Activated T-cell treated with anti-CD3 and anti-CD28 coated beads, Interleukin-2, amount 50 U/mL, for 4 hours (primary cell): ENCODE data around the gene DNAH7. TPM values are rescaled to one million over a fixed set of nuclear protein-coding genes. Genes with fewer than 3 reads are reported as not detected.
"Not testable (repeated sequence)": the region's sequence is repeated elsewhere in the genome, so short reads cannot be mapped to it uniquely, and the experiment has no call there.

Experiments used
- ATAC-seq, 2 donors: fragments of 200-7000 bp; cut with Tn5 transposase; one replicate each; pipeline ENCODE4 v1.10.0; 2021
- DNase-seq: peaks from one replicate; pipeline ENCODE4 v3.0.0-alpha.2; 2020
- H3K27me3 Mint-ChIP-seq: one replicate; pipeline ENCODE4 v1.8.0; 2021; ENCODE audit warnings: low read depth, mixed read lengths
- H3K36me3 Mint-ChIP-seq: one replicate; pipeline ENCODE4 v1.8.0; 2022; ENCODE audit warnings: mixed read lengths; ENCODE audit not compliant: insufficient read depth
- H3K4me1 Mint-ChIP-seq: one replicate; pipeline ENCODE4 v1.8.0; 2021; ENCODE audit warnings: low read depth, mixed read lengths
- H3K4me3 Mint-ChIP-seq: one replicate; pipeline ENCODE4 v1.8.0; 2021; ENCODE audit warnings: mild to moderate bottlenecking, moderate library complexity, mixed read lengths
- H3K9me3 Mint-ChIP-seq: one replicate; pipeline ENCODE4 v1.8.0; 2021; ENCODE audit warnings: mixed read lengths
- total RNA-seq, 3 donors: library from RNA; stranded (reverse); gene quantifications; one replicate each; pipeline ENCODE4 v1.2.1, GENCODE V29; 2021

The DNAH7 gene
- total RNA-seq, 3 donors from 2014 or later: 0.26 TPM; not detected in 2

DNA sequence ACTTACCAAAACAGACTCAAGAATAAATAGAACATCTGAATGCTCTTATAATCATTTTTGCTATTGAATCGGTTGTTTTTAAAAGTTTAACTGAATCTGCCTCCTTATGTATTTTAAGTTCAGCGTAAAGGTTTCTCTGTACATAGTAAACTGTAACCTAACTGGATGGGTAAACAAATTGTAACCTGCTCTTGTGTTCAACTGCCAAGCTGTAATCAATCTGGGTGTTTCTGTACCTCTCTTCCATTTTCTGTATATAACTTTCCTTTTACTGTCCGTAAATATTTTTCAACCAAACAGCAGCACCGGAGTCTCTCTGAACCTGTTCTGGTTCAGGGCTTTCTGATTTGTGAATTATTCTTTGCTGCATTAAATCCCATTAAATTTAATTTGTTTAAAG, 27.6 kb upstream of the DNAH7 start:
- Mint-ChIP-seq H3K36me3 (no peaks in the 10 kb centered on the region), H3K4me1 (peaks cover 5% of the 10 kb centered on the region), H3K9me3 (peaks cover 11% of the 10 kb centered on the region), H3K4me3 (no peak overlapping the region), H3K27me3 (no peaks in the 10 kb centered on the region)
- DNase-seq (no peak), ATAC-seq (no peak)

DNA sequence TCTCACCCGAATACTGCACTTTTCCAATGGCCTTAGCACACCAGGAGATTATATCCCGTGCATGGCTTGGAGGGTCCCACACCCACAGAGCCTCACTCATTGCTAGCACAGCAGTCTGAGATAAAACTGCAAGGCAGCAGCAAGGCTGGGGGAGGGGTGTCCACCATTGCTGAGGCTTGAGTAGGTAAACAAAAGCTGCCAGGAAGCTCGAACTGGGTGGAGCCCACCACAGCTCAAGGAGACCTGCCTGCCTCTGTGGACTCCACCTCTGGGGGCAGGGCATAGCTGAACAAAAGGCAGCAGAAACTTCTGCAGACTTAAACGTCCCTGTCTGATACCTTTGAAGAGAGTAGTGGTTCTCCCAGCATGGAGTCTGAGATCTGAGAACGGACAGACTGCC, 20.8 kb upstream of the DNAH7 start:
- DNase-seq, H3K36me3 Mint-ChIP-seq, H3K27me3 Mint-ChIP-seq, H3K4me3 Mint-ChIP-seq, ATAC-seq: not testable (repeated sequence)
- H3K9me3 Mint-ChIP-seq: peaks cover 22% of the 10 kb centered on the region
- H3K4me1 Mint-ChIP-seq: peaks cover 22% of the 10 kb centered on the region

DNA sequence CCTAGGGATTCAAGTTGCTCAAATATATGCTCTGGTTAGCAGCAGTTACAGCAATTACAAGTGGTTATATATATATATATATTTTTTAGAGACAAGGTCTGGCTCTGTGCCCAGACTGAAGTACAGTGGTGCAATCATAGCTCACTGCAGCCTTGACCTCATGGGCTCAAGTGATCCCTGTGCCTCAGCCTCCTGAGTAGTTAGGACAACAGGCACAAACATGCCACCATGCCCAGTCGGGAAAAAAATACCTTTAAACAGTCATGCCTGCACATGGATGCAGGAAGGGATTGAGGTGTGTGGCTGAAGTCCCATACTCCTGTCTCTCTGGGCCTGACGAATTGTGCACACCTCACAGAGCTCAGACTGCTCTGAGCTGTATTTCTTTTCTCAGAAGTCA, 19.6 kb upstream of the DNAH7 start:
- ATAC-seq (no peak), DNase-seq (no peak)
- Mint-ChIP-seq H3K4me3 (no peak overlapping the region), H3K27me3 (no peaks in the 10 kb centered on the region), H3K36me3 (no peaks in the 10 kb centered on the region), H3K9me3 (peaks cover 25% of the 10 kb centered on the region), H3K4me1 (peaks cover 22% of the 10 kb centered on the region)

DNA sequence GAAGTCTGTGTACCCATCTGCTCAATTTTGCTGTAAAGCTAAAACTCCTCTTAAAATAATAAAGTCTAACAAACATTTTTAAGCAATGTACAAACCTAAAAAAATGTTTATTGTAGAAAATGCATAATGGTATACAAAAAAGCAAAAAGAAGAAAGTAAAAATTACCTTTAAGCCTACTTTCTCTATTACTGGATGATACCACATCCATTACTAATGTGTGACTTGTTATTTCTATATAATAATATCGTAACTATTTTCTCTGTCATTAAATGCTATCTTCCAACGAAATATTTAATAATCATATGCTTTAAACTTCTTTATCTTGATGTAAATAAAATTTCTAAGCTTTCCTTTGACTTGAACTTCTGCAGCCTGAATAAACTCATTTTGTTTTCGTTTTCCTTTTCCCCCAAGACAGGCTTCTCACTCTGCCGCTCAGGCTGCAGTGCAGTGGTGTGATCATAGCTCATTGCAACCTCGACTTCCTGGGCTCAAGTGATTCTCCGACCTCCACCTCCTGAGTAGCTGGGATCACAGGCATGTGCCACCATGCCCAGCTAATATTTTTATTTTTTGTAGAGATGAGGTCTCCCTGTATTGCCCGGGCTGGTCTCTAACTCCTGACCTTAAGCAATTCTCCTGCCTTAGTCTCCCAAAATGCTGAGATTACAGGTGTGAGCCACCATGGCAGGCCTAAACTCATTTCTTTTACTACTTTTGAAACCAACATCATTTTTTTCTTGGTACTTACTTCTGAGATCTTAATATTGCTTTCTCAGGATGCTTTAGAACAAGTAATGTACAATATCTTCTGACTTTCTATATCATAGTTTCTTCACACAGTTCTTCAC, 18.1 kb upstream of the DNAH7 start:
- Mint-ChIP-seq H3K36me3 (peaks cover 5% of the 10 kb centered on the region), H3K27me3 (no peaks in the 10 kb centered on the region), H3K9me3 (peaks cover 34% of the 10 kb centered on the region), H3K4me1 (peaks cover 29% of the 10 kb centered on the region), H3K4me3 (no peak overlapping the region)
- no peak for ATAC-seq
- DNase-seq: no peak

DNA sequence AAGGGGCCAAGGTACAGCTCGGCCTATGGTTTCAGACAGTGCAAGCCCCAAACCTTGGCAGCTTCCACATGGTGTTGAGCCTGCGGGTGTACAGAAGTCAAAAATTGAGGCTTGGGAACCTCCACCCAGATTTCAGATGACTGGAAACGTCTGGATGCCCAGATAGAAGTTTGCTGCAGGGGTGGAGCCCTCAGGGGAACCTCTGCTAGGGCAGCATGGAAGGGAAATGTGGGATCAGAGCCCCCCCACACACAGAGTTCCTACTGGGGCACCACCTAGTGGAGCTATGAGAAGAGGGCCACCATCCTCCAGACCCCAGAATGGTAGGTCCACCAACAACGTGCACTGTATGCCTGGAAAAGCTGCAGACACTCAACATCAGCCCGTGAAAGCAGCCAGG, 15.0 kb upstream of the DNAH7 start:
- Mint-ChIP-seq H3K4me3 (no peak overlapping the region), H3K27me3 (no peaks in the 10 kb centered on the region), H3K36me3 (peaks cover 5% of the 10 kb centered on the region), H3K9me3 (peaks cover 25% of the 10 kb centered on the region), H3K4me1 (peaks cover 30% of the 10 kb centered on the region)
- DNase-seq: no peak
- no peak for ATAC-seq

- no peak overlapping the region for H3K4me3 Mint-ChIP-seq
- ATAC-seq: no peak
- peaks cover 25% of the 10 kb centered on the region for H3K4me1 Mint-ChIP-seq
Observed at GRCh38 chr2:196080526-196080925, 11.9 kb upstream of the DNAH7 start.

GRCh38 chr2:196079052-196079451, 10.4 kb upstream of the DNAH7 start:
- DNase-seq (no peak), ATAC-seq (no peak)
- Mint-ChIP-seq H3K27me3 (no peaks in the 10 kb centered on the region), H3K9me3 (peaks cover 18% of the 10 kb centered on the region), H3K36me3 (peaks cover 5% of the 10 kb centered on the region), H3K4me1 (peaks cover 25% of the 10 kb centered on the region), H3K4me3 (no peak overlapping the region)

More at GRCh38 chr2:196080526-196080925, 11.9 kb upstream of the DNAH7 start:
- H3K9me3 Mint-ChIP-seq: peaks cover 25% of the 10 kb centered on the region
- no peak for DNase-seq
- peaks cover 5% of the 10 kb centered on the region for H3K36me3 Mint-ChIP-seq
- no peaks in the 10 kb centered on the region for H3K27me3 Mint-ChIP-seq

GRCh38 chr2:196077821-196078220, 9.2 kb upstream of the DNAH7 start:
- no peak for DNase-seq
- Mint-ChIP-seq H3K4me3 (no peak overlapping the region), H3K9me3 (peaks cover 10% of the 10 kb centered on the region), H3K27me3 (no peaks in the 10 kb centered on the region), H3K4me1 (peaks cover 25% of the 10 kb centered on the region), H3K36me3 (peaks cover 5% of the 10 kb centered on the region)
- ATAC-seq: no peak

GRCh38 chr2:196076778-196077568, 8.3 kb upstream of the DNAH7 start:
- H3K4me3 Mint-ChIP-seq: no peak overlapping the region
- no peaks in the 10 kb centered on the region for H3K27me3 Mint-ChIP-seq
- ATAC-seq (peak in 1 of 2 donors; percentile 41), DNase-seq (no peak)
- peaks cover 20% of the 10 kb centered on the region for H3K4me1 Mint-ChIP-seq
- peaks cover 2% of the 10 kb centered on the region for H3K9me3 Mint-ChIP-seq
- H3K36me3 Mint-ChIP-seq: peaks cover under 1% of the 10 kb centered on the region

- no peaks in the 10 kb centered on the region for H3K36me3 Mint-ChIP-seq
- ATAC-seq: no peak
- no peak overlapping the region for H3K4me3 Mint-ChIP-seq
- H3K27me3 Mint-ChIP-seq: no peaks in the 10 kb centered on the region
- no peaks in the 10 kb centered on the region for H3K9me3 Mint-ChIP-seq
- H3K4me1 Mint-ChIP-seq: peaks cover 11% of the 10 kb centered on the region
- no peak for DNase-seq
Observed at GRCh38 chr2:196075196-196075595, 6.6 kb upstream of the DNAH7 start.

DNA sequence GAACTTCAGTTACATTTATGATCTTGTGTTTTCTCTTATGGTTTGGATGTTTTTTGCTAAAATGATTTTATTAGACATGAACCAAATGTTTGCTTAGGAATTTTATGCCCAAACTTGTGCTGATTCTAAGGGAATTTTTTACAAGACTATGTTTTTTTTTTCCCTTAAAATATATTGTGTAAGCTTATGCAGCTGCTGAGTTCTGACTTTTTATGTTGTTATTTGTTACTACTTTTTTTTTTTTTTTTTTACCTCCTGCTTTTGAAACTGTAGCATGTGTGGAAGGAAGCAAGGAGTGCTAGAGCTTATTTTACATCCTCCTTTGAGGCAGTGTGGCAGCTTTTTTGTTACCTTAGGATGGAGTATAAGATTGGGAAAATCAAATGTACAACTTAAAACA, 6.0 kb upstream of the DNAH7 start:
- no peak for ATAC-seq
- no peak for DNase-seq
- Mint-ChIP-seq H3K27me3 (no peaks in the 10 kb centered on the region), H3K9me3 (no peaks in the 10 kb centered on the region), H3K36me3 (no peaks in the 10 kb centered on the region), H3K4me1 (peaks cover 5% of the 10 kb centered on the region), H3K4me3 (no peak overlapping the region)

DNA sequence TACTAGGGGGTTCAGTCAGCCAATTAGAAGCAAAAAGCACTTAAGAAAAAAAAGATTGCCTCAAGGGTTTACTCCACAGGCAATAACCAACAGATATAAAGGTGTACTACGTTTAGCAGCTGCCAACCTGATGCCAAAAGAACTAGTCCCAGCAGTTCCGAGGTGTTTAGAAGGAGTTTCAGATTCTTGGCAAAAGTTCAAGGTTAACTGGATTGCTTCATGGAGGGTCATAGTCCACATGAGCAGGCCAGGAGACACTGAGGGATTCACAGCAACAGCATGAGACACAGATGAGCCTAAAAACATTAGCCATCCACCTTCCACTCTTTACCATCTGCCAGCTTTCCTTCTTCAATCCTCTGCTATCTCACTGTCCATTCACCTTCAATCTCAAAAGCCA, 4.9 kb upstream of the DNAH7 start:
- ATAC-seq (no peak), DNase-seq (no peak)
- no peaks in the 10 kb centered on the region for H3K36me3 Mint-ChIP-seq
- no peaks in the 10 kb centered on the region for H3K27me3 Mint-ChIP-seq
- H3K4me1 Mint-ChIP-seq: peaks cover 4% of the 10 kb centered on the region
- no peak overlapping the region for H3K4me3 Mint-ChIP-seq
- no peaks in the 10 kb centered on the region for H3K9me3 Mint-ChIP-seq

DNA sequence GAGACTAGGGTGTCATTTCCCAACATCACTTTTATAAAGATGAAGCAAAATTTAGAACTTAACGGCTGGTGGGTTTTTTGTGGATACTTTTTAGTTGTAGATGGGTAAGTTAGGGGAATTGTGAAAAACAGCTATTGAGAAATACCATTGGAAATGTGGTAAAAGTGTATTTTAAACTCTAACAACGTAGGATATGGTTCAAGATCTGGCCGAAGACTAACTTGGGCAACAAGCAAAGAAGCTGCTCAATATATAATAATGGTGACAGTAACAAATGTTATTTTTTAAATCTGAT, 1.6 kb downstream of the DNAH7 start:
- DNase-seq (no peak), ATAC-seq (no peak)
- Mint-ChIP-seq H3K27me3 (peaks cover 3% of the 10 kb centered on the region), H3K4me1 (peaks cover 12% of the 10 kb centered on the region), H3K4me3 (peak overlapping the region; percentile 40), H3K9me3 (no peaks in the 10 kb centered on the region), H3K36me3 (no peaks in the 10 kb centered on the region)

DNA sequence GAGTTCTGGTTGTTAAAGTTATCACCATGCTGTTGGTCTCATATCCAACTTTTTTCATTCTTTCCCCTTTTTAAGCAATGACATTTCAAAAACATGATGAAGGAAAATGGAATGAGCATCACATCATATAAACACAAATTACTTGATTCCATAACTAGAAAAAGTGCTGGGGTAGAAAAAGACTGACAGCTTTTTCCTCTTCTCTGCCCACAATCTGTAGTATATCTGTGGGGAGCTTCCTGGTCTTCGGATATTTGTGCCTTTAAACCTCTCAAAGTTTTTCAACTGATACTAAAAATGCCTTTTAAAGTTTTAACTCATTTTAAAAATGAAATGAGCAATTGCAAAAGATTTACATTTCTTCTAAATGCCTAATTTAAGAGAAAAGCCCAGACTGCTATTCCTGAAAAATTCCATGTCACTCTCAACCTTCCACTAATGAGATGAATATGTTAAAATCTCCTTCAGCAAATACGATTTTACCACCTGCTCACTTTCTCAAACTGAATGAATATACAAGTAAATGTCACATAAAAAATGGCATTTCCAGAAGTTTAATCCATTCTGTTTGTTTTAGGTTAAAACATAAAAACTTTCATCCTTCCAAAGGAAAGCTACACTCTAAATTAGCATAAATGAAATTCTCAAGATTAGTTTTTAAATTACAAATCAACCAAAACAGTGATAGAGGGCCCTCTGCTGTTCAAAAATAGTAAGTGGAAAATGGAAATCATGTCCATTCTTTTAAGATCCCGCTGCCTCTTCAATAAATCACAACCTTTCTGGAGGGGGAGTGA, 2.1 kb downstream of the DNAH7 start:
- no peak for ATAC-seq

More for the DNA sequence above, 2.1 kb downstream of the DNAH7 start:
- Mint-ChIP-seq H3K4me1 (peaks cover 12% of the 10 kb centered on the region), H3K36me3 (no peaks in the 10 kb centered on the region), H3K4me3 (peak overlapping the region; percentile 40), H3K27me3 (peaks cover 3% of the 10 kb centered on the region), H3K9me3 (no peaks in the 10 kb centered on the region)
- DNase-seq: no peak
